GM12873 (cell line): ENCODE results near the gene APOOL.

ENCODE experiments used
- CTCF ChIP-seq: IDR thresholded peaks from 2 replicates; pipeline ENCODE4 v1.5.1; 2012; ENCODE audit warnings: low read depth, mild to moderate bottlenecking, moderate library complexity, low read length, control low read depth; ENCODE audit not compliant: insufficient read depth; ENCODE audit errors: missing control alignments

APOOL gene

GRCh38 chrX:85003655-85004244, at the start of gene APOOL:
Gene APOOL, plus strand, starts transcription at chrX:85003877. Its CDS starts 36 bp downstream, at chrX:85003913.
- TF ChIP-seq CTCF: no peak

- no peak for TF ChIP-seq CTCF
Measured at GRCh38 chrX:84956304-84956703, 47.4 kb upstream of the APOOL start.

GRCh38 chrX:84974803-84975202, 28.9 kb upstream of the APOOL start:
- TF ChIP-seq CTCF: no peak

- TF ChIP-seq CTCF: no peak
Measured at GRCh38 chrX:84993150-84993549, 10.5 kb upstream of the APOOL start.

GRCh38 chrX:85001344-85001743, 2.3 kb upstream of the APOOL start:
- TF ChIP-seq CTCF: no peak

GRCh38 chrX:85004255-85004654, 578 bp downstream of the APOOL start:
- TF ChIP-seq CTCF: no peak

- no peak for TF ChIP-seq CTCF
Measured at GRCh38 chrX:85012098-85012497, 8.4 kb downstream of the APOOL start.
